Prostate gland (tissue), 2 donors: ENCODE data around the gene IARS1.

Source experiments
- POLR2A ChIP-seq: fragments of 450-650 bp; IDR thresholded peaks from one replicate; pipeline ENCODE4 v1.6.1; 2016; ENCODE audit warnings: antibody characterized with exemption, mild to moderate bottlenecking
- TF ChIP-seq, protein P1 (sequence below), 4 experiments: fragments of 200-600 bp in 2 of 4; fragments of 450-650 bp in 2 of 4; sonication (generic) in 2 of 4; IDR thresholded peaks; 1 replicate in 3 of 4; 2 replicates in 1 of 4; pipeline ENCODE4 v1.5.1; 2016 to 2019; ENCODE audit warnings: antibody characterized with exemption in 4 of 4, mild to moderate bottlenecking in 2 of 4, moderate library complexity in 2 of 4

DNA sequence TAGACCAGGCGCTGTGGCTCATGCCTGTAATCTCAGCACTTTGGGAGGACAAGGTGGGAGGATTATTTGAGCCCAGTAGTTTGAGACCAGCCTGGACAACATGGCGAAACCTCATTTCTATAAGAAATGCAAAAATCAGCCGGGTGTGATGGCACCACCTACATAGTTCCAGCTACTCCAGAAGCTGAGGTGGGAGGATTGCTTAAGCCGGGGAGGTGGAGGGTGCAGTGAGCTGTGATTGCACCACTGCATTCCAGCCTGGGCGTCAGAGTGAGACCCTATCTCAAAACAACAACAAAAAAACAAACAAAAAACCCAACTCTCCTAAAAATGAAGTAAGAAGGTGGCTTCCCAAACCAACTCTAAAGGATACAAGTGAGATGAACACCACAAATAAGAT, 23.0 kb downstream of the IARS1 start:
- TF ChIP-seq, protein P1, sequence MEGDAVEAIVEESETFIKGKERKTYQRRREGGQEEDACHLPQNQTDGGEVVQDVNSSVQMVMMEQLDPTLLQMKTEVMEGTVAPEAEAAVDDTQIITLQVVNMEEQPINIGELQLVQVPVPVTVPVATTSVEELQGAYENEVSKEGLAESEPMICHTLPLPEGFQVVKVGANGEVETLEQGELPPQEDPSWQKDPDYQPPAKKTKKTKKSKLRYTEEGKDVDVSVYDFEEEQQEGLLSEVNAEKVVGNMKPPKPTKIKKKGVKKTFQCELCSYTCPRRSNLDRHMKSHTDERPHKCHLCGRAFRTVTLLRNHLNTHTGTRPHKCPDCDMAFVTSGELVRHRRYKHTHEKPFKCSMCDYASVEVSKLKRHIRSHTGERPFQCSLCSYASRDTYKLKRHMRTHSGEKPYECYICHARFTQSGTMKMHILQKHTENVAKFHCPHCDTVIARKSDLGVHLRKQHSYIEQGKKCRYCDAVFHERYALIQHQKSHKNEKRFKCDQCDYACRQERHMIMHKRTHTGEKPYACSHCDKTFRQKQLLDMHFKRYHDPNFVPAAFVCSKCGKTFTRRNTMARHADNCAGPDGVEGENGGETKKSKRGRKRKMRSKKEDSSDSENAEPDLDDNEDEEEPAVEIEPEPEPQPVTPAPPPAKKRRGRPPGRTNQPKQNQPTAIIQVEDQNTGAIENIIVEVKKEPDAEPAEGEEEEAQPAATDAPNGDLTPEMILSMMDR (IDR thresholded peaks at IDR 0.05): no peak
- TF ChIP-seq POLR2A: no peak
